HG02973 (cell line): ENCODE data around the gene MTUS2.

Experiments
- ATAC-seq: cut with Tn5 transposase; IDR thresholded peaks from one replicate; pipeline ENCODE4 v1.9.1; 2021; ENCODE audit warnings: moderate library complexity; ENCODE audit not compliant: unreplicated experiment

The MTUS2 gene

DNA sequence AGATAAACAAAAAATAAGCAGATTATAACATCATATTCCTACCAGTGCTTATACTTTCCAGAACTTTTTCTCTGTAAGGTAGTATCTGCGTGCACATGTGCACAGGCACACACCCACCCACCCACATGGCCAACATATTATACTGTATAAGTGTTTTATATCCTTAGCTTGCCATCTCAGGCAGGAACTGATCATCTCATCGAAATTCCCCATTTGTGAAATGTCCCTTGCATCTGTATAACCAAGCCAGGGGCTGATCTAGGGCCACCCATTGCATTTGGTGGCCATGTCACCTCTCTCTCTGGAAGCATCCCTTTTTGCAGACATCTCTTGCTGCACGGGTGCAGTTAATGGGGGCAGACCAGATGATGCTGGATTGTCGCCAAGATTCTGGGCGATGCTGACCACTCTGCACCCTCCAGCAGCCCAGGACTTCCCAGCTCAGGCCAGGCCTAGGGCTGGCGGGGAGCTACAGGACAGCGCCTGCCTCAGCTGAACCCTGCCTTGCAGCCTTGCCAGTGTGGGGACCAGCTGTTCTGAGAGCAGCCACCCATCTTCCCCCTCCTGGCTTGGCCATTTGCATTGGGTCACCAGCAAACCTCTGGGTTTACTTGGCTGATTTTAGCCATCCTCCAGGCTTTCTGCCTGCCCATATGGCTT is 679.5 kb downstream of the MTUS2 start:
- ATAC-seq = no peak

DNA sequence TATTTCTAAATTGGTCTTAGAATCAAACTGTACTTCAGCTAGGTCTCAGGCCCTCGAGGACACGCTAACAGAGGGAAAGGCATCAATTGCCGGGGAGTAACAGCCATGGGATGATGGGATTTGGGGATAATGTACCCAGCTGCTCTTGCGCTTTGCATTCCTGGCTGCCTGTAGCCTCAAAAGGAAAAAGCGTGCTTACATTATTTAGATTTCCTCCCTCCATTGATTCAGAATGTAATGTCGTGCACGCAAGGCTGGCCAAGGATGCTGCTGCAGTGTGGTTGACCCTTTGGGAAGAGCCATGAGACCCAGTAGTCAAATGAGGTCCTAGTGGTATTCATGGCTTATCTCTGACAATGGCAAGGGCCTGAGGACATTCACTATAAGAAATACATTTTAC is 680.2 kb downstream of the MTUS2 start:
- ATAC-seq = no peak

DNA sequence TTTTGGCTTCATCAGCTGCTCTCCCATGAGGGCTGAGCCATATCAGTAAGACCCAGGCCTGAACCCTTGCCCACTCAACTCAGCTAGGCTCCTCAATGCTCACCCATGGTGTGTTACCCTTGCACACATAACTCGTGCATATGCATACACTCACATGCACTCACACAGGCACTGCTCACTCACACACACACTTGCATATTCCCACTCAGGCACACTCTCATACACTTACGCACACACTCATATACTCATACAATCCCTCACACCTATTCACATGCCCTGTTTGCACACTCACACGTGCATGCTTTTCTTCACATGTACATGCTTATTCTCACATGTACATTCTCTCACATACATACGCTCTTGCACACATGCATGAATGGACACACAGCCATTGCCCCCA is 681.5 kb downstream of the MTUS2 start:
- ATAC-seq = no peak

DNA sequence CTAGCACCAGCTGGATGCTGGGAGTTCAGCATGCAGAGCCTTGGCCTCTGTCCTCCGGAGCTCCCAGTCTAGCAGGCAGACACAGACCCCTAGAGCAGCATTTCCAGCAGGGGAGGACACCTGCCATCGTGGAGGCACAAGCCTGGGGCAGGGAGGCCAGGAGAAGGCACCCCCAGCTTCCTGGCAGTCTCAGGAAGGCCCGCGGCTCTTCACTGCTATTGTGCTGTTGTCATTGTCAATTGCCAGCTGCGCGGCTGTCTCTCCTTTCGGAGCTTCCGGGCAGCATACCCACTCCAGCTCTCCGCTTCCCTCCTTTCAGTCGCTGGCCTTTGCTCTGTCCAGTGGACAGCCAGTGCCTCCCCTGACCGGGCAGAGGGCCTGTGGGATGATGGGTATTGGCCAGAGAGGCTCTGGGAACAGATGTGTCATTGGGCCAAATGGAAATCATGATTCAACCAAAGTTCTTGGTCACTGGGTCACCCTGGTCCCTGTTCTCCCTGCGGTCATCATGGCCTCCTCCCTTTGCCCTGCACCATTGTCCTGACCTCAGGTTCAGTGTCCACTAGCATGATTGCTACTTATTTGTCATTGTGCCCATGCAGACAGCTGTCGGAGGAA is 682.4 kb downstream of the MTUS2 start:
- no peak for ATAC-seq

DNA sequence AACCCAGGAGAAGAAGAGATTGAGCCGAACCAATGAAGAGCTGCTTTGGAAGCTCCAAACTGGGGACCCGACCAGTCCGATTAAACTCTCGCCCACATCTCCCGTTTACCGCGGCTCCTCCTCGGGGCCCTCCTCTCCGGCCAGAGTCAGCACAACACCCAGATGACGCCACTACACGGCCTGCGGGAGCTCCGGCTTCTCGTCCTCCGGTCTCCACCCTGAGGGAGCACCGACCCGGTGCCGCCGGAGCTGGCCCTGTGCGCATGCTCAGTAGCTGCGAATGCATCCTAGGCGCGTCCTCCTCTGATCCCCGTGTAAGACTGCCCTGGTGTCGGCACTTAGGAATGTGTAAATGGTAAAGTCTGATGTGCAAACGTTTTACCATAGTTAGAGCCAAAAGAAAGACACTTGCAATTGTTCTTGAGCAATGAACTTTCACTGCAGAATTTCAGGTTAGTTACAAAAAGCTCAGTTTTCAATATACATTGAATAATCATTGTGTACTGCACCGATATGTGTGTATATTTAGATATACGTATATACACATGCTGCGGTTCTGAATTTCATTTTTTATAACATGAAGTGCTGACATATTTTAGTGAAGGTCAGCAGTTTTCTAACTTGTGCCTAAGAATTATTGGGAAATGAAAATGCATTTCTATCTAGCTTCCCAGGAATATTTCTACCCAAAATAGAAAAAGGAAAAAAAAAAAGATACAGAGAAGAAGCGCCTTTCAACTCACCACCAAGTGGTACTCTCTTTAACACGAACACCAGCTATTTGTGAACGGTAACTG is 683.1 kb downstream of the MTUS2 start:
- no peak for ATAC-seq

DNA sequence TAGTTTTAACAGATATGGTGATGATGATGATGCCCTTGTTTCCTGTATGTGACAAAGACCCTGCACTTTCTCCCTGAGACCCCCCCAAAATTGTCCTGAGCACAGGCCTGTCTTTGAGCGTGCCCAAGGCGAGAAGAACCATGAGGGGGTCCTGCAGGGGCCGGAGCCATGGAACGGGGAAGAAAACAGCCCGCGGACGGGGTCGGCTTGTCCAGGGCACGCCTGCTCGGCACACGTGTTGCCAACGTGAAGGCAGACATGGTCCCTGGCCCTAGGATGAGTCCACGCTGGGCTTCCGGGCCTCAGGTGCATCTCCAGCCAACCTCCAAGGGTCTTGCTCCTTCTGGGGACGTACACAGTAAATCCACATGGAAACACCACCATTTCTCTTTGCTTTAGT is 684.6 kb downstream of the MTUS2 start:
- ATAC-seq = no peak

DNA sequence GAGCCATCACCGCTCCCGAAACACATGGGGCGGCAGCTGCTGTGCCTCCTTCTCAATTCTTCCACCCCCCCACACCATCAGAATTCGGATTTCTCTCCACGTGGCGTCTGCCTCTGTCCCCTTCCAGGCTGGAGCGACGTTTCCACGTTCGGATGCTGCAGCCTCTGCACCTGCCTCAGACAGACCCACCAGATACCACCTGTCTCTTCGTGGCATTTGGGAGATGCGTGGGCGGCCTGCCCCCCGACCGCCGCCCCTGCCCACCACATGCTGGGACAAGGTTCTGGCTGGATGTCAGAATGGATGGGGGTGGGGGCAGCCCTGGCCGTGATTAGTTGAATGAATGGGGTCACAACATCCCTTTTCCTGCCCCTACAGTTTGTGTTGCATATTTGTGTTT is 685.4 kb downstream of the MTUS2 start:
- no peak for ATAC-seq

DNA sequence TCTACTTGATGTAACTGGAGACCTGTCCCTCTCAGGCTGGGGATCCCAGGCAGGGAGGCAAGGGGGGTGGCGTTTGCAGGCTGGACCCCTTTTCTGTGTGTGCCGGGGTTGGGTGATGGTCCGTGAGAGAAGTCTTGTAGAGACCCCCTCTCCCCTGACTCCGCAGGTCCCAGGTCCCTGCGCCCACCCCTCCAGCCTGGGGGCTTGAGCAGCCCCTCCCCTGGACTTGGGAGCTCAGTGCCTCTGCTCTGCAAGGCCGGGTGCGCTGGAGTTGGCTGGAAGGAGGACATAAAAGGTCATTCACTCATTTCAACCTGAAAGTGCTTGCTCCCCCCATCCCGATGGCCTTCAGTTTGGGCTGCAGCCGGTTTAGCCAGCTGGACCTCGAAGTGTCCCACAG is 685.8 kb downstream of the MTUS2 start:
- no peak for ATAC-seq

DNA sequence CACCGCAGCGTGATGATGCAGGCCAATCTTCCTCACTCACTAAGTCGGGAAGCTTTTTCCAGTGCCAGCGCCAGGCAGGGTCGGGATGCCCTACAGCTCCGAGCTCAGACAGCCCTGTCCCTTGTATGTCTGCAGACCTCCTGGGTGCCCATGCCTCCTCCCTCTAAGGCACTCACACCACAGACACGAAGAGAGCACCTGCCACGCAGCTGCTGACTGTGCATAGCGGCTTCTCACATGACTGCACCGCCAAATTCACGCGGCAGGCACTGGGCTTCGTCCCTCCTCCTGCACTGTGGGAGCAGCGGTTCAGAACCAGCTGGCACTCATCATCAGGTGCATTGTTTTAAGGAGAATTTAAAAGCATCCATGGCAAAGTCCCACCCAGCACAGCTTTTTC is 687.2 kb downstream of the MTUS2 start:
- ATAC-seq = no peak

DNA sequence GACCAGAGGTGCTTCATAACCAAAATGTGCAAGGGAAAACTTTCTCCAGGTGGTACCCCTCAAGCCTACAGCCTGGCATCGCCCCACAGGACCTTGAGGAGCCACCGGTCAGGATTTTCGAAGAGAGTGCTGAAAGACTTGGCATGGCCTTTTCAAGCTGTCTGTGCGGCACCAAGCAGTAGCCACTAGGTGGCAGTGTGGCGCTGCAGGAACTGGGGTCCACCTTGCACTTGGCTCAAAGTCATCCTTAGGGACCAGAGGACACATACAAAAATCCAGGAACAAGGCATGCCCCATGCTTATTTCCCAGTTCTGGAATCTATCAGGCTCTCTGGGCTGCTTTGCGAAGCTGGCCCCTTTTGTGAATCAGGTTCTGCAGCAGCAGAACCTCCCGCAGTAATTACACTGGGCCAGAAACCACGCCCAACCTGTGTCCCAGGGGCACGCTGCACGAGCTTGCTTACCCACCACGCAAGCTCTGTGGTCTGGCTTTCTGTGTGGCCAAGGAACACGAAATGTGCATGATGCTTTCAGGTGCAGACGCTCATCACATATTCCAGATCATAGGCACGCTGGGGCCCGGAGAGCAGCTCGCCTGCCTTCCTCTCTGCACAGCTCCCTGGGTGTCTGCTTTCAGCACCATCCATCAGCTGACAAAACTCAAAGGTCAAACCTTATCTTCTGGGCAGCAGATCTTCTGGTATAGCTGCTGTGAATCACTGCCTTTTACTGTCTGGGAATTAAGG is 688.2 kb downstream of the MTUS2 start:
- ATAC-seq = peak; percentile 55

DNA sequence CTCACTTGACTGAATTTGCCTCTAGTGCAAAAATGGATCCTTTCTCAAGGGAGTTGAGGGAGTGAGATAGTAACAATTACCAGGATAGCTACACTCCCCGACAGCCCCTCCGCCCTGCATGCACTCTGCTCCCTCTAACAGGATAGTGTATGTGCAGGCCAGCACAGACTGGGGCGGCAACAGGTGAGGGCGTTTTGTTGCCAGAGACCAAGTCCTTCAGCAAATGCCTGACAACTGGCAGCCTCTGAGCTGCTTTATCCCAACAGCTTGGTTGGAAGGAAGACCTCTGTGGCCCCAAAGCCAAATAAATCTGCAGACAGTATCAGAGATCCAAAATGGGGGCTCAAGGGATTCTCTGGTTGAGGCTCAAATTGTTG is 688.7 kb downstream of the MTUS2 start:
- ATAC-seq = no peak

DNA sequence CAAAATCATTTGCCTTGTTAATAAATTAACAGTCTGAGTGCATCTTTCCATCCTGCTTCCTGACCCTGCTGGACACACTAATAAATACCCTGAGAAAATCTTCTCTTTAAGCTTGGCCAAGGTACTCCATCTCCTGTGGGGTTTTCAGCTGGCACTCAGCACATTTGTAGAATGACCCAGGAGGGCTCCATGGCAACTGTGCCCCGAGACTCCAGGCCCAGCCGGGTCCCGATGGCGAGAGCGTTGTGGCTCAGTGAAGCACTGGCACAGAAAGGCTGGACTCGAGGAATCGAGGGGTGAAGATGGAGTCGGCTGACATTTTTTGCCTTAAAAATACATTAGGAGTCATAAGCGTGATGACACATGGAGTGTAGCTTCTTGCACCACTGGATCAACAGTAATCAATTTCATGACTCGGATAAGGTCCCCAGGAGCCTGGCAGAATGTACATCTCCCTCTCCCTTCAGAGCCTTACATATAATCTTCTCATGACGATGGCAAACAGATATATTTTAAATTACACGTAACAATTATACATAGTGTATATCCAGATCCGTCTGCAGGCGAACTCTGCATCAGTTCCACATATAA is 690.0 kb downstream of the MTUS2 start:
- no peak for ATAC-seq

DNA sequence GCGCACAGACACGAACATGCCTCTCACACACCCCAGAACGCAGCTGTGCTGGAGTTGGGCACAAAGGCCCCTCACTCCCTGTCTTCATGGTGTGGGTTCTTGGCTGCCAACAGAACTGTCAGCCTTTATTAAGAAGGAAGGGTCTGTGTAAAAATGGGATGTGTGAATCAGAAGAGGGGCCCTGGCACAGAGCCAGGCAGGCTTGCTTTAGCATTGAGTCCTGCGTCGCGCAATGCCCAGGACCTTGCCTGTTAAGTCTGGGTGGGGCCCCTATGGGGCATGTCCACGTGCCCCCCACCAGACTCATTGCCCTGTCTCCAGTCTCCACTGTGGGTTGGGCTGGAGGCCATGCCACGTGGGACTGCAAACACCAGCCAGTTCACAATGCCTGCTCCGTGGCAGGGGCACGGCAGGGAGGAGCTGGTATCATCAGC is 690.5 kb downstream of the MTUS2 start:
- no peak for ATAC-seq

DNA sequence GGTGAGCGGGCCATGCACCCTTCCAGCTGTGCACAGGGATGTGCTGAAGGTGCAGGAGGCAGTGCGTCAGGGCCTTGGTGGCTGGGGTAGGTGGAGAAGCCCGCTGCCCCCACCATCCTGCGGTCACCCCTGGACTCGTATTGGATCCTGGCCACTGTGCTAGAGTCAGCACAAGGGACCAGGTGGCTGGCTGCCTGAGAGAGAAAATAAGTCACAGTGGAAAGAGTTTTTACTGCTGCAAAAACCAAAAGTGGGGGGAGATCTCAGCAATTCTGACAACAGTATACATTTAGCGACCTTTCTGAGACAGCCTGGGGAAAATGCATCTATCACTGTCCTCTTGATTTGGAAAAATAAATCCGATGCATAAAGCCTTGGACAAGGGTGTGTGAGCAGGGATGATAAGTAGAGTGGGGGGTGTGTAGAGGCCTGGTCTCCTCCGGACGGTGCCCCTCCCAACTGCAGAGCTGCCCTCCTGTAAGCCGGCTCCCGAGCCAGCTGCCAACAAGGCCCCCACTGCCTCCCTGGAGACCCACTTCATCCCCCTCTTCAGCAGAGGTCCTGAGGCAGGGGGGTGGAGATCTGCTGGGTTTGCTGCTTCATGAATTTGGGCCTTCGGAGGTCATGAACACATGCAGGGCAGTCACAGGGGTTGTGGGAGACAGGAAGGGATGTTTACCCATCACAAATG is 691.1 kb downstream of the MTUS2 start:
- no peak for ATAC-seq

DNA sequence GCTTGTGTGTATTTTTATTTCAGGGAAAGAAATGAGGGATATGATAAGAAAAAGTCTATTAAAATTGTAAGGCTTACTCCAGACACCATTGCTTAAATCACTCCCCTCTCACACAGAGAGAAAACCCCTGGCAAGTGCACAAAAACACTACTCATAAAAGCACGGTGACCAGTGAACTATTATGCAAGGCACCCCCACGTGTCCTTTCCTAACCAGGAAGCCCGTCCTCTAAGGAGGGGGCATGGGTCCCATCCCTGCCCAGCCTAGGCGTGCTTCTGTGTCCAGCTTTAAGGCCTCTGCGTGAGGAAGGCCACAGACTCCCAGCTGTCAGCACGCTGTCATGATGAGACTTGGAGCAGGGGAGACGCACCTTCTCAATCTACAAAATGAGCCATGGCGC is 691.8 kb downstream of the MTUS2 start:
- ATAC-seq = no peak

DNA sequence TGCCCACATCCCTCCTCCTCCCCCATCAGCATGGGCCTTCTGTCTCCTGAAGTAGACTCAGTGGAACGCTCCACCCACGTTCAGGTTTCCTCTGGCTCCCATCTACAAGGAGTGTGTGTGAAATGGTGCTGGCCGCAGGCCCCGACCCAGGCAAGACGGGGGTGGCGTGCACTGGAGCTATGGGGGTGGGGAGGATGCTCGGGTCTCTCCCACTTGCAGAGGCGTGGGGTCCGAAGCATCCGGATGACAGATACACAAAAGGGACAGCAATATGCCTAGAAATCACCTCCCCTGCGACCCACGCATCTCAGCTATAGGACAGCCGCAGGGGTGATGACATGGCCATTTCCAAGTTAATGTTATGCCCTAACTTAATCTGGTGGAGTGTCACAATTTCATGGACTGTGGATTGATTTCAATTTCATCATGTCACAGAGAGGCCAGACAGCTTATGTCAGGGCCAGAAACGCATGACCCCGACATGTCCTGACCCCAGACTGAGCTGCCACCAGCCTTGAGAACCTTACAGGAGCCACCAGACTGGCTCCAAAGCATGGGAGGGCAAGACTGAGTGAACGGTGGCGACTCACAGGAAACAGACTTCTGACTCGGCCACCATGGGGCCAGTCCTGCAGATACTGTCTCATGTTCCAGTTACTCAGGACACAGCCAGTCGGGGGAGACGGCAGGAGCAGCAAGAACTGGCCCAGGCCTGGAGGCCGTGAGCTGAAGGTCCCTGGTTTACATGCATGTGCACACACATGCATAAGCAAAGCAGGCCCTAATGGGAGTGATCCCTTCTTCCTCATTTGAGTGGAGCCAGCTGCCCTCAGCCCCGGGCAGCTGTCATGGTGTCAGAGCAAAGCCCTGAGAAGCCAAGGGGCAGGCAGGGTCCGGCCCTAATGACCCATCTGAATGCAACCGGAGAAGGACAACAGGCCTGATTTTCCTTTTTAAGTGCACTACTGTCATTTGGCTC is 693.2 kb downstream of the MTUS2 start:
- ATAC-seq = no peak

DNA sequence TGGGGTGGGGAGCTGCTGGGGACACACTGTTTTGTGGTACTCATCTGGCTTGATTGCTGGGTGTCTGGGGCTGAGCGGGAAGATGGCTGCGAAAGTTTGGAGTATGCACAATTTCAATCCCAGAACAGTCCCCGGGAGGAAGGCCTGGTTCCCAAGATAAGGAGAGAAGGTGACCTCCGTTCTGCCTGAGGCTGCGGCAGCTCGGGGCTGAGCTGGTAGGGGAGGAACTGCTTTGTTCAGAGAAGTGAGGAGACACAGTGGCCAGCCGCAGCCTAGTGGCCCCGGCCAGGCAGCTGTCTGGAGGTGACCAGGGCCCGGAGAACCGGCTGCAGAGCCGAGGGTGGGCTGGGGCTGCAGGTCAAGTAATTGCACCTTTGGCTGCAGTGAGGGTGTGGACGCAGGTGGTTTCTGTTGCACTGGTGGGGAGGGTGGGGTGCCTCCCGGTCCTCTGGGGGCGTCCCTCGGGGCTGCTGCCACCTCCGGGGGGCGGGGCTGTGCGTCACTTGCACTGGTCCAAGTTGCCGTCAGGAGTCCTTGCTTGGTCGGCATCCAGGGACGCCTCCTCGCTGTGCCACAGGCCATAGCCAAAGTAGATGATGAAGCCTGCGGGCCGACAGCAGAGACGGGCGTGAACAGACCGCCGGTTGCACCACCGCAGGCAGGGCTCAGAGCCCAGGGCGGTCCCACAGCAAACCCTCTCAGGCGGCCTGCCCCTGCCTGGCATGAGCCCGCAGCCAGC is 694.0 kb downstream of the MTUS2 start:
- ATAC-seq = no peak

DNA sequence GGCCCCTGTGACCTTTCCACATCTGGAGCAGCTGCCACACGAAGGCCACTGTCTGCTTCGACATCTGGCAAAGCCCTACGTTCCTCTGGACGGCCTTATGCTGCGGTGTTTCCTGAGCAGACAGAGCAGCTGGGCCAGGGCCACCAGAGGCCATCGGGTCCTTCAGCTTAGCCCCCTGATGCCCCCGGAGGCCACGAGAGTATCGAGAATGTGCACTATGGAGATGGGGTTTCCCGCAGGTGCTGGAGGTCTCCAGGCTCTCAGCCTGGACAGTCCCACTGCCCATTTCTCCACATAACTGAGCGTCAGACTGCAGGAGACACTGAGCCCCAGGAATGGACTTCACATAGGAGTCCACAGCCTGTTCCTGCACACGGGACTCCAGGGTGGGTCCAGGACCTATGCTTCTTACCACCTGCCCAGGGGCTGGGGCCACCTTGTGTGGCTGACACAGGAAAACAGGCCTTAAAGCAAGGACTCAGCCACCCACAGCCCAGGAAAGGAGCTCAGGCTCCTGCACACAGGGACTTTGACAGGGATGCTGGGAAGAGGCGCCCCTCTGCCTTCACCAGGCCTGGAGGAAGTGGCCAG is 694.7 kb downstream of the MTUS2 start:
- no peak for ATAC-seq
